Measurements from ENCODE around the gene TEDC1.

Gene TEDC1

DNA sequence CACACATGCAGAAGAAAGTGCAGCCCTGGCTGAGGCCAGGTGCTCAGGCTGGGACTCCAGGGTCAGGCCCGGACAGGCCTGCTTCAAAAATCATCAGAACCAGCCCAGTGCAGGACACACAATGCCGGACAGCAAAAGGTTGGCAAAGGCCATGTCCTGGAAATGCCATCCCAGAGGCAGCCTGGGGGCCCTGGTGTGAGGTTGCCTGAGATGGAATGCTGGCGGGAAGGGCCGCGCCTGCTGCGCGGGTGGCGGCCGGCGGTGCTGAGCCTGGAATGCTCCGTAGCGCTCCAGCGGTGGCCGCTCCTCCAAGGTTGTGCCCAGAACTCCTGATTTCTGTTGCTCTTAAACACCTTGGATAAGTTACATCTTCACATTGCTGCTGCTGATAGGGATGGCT, 38.1 kb upstream of the TEDC1 start:
- H3K4me3 ChIP-seq (replicated peaks; ENCODE audit: low read depth, low read length), result no peak overlapping the region
- DNase-seq (ENCODE audit: extremely low read depth, low read depth), result no peak
- TF ChIP-seq, protein P1, sequence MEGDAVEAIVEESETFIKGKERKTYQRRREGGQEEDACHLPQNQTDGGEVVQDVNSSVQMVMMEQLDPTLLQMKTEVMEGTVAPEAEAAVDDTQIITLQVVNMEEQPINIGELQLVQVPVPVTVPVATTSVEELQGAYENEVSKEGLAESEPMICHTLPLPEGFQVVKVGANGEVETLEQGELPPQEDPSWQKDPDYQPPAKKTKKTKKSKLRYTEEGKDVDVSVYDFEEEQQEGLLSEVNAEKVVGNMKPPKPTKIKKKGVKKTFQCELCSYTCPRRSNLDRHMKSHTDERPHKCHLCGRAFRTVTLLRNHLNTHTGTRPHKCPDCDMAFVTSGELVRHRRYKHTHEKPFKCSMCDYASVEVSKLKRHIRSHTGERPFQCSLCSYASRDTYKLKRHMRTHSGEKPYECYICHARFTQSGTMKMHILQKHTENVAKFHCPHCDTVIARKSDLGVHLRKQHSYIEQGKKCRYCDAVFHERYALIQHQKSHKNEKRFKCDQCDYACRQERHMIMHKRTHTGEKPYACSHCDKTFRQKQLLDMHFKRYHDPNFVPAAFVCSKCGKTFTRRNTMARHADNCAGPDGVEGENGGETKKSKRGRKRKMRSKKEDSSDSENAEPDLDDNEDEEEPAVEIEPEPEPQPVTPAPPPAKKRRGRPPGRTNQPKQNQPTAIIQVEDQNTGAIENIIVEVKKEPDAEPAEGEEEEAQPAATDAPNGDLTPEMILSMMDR (IDR thresholded peaks at IDR 0.05; ENCODE audit: low read depth, low read length, missing control alignments), result no peak

DNA sequence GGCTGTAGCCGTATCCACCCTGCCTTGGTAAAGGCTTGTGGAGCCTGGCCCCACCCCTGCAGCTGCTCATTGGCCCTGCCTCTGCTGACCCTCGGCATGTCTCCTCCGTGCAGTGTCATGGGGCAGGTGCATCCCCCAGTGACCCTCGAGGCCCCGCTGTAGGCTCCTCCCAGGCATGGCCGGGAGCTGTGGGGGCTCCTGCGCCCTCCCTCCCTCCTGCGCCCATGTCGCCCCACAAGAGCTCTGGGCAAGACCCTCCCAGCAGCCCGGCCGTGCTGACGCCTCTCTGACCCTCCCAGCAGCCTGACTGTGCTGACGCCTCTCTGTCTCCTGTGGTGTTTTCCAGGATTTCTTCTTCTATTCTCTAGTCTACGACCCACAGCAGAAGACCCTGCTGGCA, 37.2 kb upstream of the TEDC1 start:
- H3K4me3 ChIP-seq (replicated peaks; ENCODE audit: low read depth, low read length), result no peak overlapping the region
- no peak for DNase-seq (ENCODE audit: extremely low read depth, low read depth)
- TF ChIP-seq, protein P1 (IDR thresholded peaks at IDR 0.05; ENCODE audit: low read depth, low read length, missing control alignments), result no peak

DNA sequence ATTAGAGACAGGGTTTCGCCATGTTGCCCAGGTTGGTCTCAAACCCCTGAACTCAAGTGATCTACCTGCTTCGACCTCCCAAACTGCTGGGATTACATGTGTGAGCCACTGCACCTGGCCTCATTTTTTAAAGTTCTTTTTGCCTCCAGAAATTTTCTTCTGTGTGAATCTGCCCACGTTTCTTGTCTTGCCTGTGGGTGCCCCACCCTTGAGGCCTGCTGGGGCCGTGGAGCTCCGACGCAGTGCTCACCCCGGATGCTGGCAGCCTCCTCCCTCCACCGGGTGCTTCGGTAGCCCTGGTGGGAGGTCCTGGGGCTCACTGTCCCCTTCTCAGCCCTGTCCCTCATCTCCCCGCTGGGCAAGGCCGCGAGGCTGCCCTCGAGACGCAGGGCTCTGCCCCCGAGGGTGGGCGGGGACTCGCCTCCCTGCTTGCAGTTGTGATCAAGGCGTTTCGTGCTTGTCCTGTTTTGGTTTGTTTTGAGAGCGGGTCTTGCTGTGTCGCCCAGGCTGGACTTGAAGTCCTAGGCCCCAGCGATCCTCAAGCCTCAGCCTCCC, 35.9 kb upstream of the TEDC1 start:
- TF ChIP-seq, protein P1 (IDR thresholded peaks at IDR 0.05; ENCODE audit: low read depth, low read length, missing control alignments), result no peak

DNA sequence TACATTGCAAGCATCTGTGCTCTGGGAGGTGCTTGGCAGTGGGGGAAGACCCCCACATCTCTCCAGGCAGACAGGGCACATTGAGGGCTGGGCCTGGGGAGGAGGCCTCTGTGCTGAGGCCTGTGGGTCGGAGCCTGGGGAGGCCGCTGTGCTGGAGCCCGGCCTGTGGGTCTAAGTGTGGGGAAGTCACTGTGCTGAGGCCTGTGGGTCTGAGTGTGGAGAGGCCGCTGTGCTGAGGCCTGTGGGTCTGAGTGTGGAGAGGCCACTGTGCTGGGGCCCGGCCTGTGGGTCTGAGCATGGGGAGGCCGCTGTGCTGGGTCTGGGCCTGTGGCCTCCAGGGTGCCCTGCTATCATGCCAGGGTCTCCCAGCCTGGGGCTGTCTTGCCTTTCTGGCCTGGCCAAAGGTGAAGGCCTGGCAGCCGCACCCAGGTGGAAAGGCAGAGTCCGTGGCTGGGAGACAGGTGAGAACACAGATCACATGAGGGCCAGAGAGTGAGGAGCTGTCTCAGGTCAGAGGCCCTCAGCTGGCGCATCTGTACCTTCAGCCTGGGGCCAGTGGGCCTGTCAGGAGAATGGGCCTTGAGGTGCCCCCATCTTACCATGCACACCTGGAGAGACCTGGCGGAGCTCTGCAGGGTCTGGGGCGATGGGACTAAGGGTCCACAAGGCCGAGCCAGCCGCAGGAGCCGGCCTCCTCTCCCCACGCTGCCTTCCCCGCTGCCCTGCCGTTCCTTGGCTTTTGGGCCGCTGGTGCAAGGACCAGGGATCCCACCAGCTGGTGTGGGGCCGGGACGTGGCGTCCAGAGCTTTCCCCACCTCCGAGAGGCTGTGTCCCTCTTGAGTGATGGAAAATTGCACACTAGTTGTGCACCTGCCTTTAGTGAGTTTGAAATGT, 35.0 kb upstream of the TEDC1 start:
- DNase-seq (ENCODE audit: extremely low read depth, low read depth), result no peak
- no peak overlapping the region for H3K4me3 ChIP-seq (replicated peaks; ENCODE audit: low read depth, low read length)
- TF ChIP-seq, protein P1 (IDR thresholded peaks at IDR 0.05; ENCODE audit: low read depth, low read length, missing control alignments), result no peak

More for the DNA sequence above, 35.9 kb upstream of the TEDC1 start:
- no peak for DNase-seq (ENCODE audit: extremely low read depth, low read depth)
- no peak overlapping the region for H3K4me3 ChIP-seq (replicated peaks; ENCODE audit: low read depth, low read length)

DNA sequence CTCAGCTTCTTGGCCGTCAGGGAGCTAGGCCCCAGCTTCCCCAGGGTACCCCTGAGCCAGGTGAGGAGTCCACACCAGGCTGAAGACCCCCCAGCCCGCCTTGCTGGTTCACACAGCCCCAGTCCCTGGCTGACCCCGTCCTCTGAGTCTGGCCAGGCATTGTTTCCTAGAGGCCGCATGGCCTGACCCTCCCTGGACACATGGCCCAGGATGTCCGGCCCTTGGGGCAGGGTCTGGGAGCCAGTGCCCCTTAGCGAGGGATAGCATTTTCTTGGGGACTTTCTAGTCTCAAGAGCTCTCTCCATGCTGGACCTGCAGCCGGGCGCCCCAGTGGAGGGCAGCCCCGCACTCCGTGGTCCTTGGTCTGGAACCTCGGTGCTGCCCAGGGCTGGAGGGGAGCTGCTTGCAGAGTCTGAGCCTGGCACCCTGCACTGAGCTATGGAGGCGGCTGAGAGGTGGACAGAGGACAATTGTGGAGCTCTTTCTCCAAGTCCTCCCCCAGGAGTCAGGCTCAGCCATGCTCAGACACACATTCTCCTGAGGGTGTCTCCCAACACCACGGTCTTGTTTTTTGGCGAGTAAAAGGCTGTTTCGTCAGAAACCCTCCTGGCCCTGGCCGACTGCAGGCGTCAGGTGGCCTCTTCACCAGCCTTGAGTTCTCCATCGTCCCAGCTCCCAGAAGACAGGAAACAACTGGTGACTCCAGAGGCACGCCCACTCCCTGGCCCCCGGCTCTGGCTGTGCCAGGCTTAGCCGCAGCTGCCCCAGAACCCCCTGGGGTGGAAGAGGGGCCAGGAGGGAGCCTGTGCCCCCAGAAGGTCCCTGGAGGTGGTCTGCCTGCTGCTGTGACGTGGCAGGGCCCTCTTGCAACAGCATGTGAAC, 34.1 kb upstream of the TEDC1 start:
- TF ChIP-seq, protein P1 (IDR thresholded peaks at IDR 0.05; ENCODE audit: low read depth, low read length, missing control alignments), result no peak
- DNase-seq (ENCODE audit: extremely low read depth, low read depth), result no peak

DNA sequence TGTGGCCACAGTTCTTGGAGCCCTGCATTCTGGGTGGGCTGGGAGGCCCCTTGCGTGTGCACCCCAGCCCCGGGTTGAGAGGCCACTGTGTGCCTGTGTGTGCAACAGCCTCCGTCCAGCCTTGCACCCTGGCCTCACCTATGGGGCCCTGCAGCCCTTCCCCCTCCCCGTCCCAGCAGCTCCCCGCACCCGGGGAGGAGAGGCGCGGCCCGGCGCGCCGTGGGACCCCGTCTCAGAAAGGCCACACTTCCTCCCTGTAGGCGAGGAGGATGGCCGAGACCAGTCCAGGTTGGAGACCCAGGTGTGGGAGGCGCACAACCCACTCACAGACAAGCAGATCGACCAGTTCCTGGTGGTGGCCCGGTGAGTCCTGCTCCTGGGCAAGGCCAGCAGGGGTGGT, 33.0 kb upstream of the TEDC1 start:
- DNase-seq (ENCODE audit: extremely low read depth, low read depth), result no peak
- TF ChIP-seq, protein P1 (IDR thresholded peaks at IDR 0.05; ENCODE audit: low read depth, low read length, missing control alignments), result no peak
- no peak overlapping the region for H3K4me3 ChIP-seq (replicated peaks; ENCODE audit: low read depth, low read length)

More for the DNA sequence above, 34.1 kb upstream of the TEDC1 start:
- H3K4me3 ChIP-seq (replicated peaks; ENCODE audit: low read depth, low read length), result no peak overlapping the region

Data from HFF-Myc (cell line).